ENCODE measurements around the gene LIME1.
"Not testable (repeated sequence)": the region's sequence is repeated elsewhere in the genome, so short reads cannot be mapped to it uniquely, and the experiment has no call there.

Gene LIME1

DNA sequence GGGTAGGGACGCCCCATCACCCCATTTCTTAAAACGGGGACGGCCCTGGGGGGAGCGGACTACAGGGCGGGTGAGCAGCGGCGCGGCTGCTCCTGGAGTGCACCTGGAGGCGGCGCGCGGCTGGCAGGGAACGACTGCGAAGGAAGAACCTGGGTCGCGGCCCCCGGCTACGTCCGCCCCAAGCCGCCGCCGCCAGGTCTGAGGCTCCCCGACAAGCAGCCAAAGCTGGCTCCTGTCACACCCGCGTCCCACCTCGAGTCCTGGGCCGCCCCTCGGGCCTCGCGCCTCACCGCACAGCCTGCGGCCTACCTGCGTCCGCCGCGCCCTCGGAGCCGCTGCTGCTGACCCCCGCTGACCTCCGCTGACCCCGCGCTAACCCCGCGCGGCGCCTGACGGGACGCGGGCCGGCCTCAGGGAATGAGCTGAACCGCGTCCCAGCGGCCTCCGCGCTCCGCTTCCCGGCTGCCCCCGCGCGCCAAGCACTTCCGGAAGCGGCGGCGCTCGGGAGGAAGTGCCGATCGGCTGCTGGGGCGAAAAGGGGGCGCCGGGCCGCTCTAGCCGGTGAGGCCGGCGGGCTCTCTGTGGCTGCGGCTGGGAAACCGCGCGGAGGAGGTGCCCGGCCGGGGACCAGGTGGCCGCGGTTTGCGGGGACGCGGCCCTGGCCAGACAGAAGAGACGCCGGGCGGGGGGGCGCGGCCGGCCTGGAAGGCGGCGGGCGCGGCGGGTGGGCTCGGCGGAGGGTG lies 28.7 kb upstream of the LIME1 start, which contains the start of the genes ARFRP1 and ZGPAT:
ARFRP1 (minus strand) TSS at position 419 of the 743 bp plus-strand sequence. CDS start 885 bp downstream, outside the sequence.
ZGPAT (plus strand) TSS at position 482 of the 743 bp plus-strand sequence. CDS start 542 bp downstream, outside the sequence.
- peak; percentile 71 to 80 (median 75) for DNase-seq (ENCODE audit: low read depth in 3 of 3, low spot score in 1 of 3)

DNA sequence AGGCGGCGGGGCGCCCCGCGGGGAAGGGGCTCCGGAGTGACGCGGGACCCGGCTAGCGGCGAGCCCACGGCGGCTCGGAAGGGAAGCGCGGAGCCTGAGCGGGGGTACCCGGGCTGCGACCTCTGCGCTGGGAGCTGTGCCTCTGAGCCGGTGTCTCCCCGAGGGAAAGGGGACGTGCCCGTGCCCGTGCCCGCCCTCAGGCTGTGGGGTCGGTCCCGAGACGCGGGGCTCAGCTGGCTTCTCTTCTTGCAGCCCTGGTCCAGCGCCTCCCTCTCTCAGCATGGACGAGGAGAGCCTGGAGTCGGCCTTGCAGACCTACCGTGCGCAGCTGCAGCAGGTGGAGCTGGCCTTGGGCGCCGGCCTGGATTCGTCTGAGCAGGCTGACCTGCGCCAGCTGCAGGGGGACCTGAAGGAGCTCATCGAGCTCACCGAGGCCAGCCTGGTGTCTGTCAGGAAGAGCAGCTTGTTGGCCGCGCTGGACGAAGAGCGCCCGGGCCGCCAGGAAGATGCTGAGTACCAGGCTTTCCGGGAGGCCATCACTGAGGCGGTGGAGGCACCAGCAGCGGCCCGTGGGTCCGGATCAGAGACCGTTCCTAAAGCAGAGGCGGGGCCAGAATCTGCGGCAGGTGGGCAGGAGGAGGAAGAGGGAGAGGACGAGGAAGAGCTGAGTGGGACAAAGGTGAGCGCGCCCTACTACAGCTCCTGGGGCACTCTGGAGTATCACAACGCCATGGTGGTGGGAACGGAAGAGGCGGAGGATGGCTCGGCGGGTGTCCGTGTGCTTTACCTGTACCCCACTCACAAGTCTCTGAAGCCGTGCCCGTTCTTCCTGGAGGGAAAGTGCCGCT lies 27.9 kb upstream of the LIME1 start:
- DNase-seq (ENCODE audit: low read depth in 3 of 3, low spot score in 1 of 3), result no peak

- DNase-seq (ENCODE audit: low read depth in 3 of 3, low spot score in 1 of 3), result no peak
These were observed 27.3 kb upstream of the LIME1 start for GRCh38 chr20:63709149-63709527.

- no peak for DNase-seq (ENCODE audit: low read depth in 3 of 3, low spot score in 1 of 3)
These were observed 25.3 kb upstream of the LIME1 start for GRCh38 chr20:63711085-63711645.

GRCh38 chr20:63712191-63712590 lies 24.3 kb upstream of the LIME1 start:
- no peak for DNase-seq (ENCODE audit: low read depth in 3 of 3, low spot score in 1 of 3)

DNA sequence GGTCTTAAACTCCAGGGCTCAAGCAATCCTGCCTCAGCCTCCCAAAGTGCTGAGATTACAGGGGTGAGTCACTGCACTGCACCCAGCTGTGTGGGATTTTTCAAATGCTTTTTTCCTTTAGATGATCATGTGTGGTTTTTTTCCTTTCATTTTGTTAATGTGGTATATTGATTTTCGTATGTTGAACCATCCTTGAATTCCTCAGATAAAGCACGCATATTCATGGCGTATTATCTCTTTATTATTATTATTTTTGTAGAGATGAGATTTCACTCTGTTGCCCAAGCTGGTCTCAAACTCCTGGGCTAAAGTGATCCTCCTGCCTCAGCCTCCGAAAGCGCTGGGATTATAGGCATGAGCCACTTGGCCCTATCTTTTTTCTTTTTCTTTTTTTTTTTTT lies 21.6 kb upstream of the LIME1 start:
- no peak for DNase-seq (ENCODE audit: low read depth in 3 of 3, low spot score in 1 of 3)

DNA sequence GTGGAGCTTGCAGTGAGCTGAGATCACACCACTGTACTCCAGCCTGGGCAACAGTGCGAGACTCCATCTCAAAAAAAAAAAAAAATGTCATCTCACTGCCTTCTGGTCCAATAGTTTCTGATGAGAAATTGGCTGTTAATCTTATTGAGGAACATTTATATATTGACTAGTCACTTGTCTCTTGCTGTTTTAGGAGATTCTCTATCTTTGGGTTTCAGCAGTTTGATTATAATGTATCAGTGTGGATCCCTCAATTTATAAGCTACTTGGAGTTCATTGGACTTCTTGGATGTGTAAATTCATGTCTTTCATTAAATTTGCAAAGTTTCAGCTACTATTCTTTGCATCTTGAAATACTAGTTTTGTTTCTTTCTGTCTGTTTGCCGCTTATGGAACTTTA lies 17.5 kb upstream of the LIME1 start:
- no peak for DNase-seq (ENCODE audit: low read depth in 3 of 3, low spot score in 1 of 3)

- DNase-seq (ENCODE audit: low read depth in 3 of 3, low spot score in 1 of 3), result not testable (repeated sequence)
These were observed 13.4 kb upstream of the LIME1 start for GRCh38 chr20:63722967-63723622.

DNA sequence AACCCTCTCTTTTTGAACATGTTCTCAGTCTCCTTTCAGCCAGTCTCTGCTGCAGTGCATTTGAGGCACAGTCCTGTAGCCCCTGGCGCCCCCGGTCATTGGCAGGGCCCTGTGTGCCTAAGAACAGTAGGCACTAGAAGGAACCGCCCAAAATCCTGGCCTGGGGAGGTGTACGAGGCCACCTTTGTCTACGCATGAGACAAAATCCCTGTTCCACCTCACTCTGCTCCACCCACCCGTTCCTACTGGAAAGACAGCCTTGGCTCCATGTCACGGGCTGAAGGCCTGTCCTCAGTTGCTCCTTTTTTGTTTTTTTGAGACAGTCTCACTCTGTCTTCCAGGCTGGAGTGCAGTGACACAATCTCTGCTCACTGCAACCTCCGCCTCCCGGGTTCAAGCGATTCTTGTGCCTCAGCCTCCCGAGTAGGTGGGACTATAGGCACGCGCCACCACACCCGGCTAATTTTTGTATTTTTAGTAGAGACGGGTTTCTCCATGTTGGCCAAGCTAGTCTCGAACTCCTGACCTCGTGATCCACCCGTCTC lies 6.2 kb upstream of the LIME1 start:
- DNase-seq (ENCODE audit: low read depth in 3 of 3, low spot score in 1 of 3), result not testable (repeated sequence)

GRCh38 chr20:63731410-63731809 lies 5.1 kb upstream of the LIME1 start:
- DNase-seq (ENCODE audit: low read depth in 3 of 3, low spot score in 1 of 3), result no peak

DNA sequence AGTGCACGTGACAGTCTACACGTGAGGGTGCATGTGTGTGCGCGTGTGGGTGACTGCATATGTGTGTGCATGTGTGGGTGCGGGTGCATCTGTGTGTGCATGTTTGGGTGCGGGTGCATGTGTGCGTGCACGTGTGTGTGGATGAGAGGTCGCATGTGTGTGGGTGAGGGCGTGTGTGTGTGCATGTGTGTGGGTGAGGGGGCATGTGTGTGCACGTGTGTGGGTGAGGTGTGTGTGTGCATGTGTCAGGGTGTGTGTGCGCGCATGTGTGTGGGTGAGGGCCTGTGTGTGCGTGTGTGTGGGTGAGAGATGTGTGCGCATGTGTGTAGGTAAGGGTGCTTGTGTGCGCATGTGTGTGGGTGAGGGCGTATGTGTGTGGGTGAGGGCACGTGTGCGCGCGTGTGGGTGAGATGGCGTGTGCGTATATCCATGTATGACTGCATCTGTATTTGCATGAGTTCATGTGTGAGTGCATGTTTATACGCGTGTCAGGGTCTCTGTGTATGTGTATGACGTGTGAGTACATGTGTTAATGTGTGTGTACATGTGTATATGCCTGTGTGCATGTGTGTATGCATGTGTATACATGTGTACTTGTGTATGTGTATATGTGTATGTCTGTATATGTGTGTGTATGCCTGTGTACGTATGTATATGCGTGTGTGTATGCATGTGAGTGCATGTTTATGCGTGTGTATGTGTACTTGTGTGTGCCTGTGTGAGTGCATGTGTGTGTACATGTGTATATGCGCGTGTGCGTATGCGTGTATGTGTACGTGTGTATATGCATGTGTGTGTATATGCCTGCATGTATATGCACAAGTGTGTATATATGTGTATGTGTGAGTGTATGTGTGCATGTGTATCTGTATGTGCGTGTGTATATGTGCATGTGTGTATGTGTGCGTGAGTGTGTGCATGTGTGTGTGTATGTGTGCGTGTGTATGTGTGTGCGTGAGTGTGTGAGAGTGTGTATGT lies 4.1 kb upstream of the LIME1 start:
- DNase-seq (ENCODE audit: low read depth in 3 of 3, low spot score in 1 of 3), result no peak

DNA sequence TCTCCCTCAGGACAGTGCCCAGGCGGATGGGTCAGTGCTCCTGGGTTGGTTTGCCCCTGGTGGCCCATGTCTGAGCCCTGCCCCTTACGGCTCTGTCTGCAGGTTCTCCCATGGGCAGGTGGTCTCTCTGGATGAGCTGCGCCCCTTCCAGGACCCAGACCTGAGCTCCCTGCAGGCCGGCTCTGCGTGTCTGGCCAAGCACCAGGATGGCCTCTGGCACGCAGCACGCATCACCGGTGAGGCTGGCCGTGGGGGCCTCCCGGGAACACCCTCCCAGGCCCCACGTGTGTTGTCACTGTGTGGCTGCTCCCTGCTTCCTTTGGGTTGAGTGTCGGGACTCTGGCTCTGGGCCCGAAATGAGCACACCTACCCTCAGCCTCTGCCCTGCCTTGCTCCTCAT lies 3.3 kb upstream of the LIME1 start:
- DNase-seq (ENCODE audit: low read depth in 3 of 3, low spot score in 1 of 3), result no peak

DNA sequence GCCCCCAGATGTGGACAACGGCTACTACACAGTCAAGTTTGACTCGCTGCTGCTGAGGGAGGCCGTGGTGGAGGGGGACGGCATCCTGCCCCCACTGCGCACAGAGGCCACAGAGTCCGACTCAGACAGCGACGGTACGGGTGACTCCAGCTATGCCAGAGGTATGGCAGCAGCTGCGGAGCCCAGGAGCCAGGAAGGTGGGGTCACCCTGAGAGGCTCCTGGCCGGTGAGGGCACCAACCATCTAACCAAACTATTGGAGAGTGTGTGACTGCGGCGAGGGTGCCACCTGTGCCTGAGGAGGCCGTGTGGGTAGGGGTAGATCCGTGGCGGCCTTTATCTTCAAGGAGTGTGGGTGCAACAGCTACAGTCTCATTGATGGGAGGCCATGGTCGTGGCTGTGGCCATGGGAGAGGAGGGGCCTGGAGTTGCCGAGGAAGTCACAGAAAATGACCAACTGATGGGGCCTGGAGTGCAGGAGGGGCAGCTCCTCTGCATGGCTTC lies 2.8 kb upstream of the LIME1 start:
- DNase-seq (ENCODE audit: low read depth in 3 of 3, low spot score in 1 of 3), result no peak

DNA sequence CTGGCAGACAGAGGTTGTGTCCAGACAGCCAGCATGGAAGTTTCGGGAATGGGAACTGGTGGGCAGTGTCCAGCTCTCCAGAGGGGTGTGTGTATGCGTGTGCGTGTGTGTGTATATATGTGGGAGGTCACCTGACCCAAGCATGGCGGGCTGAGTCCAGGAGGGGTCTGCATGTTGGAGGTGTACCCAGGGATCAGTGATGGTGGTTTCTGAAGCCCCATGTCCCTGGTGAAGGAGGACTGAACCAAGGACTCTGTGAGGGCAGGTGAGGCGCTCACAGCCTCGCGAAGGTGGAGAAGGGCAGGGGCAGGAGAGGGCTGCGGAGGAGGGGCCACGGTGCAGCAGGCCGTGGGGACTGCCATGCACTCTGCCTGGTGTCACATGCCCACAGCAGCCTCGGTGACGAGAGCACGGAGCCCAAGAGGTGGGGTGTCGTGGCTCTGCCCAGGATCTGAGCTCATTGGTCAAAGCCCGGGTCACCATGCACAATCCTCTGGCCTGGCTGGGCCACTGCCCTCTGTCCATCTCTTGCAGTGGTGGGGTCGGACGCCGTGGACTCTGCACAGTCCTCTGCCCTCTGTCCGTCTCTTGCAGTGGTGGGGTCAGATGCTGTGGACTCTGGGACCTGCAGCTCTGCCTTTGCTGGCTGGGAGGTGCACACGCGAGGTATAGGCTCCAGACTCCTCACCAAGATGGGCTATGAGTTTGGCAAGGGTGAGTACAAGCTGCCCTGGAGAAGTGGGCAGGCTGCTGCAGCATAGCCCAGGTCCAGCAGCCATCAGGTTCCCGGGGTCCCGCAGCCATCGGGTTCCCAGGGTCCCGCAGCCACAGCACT lies 2.1 kb upstream of the LIME1 start:
- DNase-seq (ENCODE audit: low read depth in 3 of 3, low spot score in 1 of 3), result no peak

DNA sequence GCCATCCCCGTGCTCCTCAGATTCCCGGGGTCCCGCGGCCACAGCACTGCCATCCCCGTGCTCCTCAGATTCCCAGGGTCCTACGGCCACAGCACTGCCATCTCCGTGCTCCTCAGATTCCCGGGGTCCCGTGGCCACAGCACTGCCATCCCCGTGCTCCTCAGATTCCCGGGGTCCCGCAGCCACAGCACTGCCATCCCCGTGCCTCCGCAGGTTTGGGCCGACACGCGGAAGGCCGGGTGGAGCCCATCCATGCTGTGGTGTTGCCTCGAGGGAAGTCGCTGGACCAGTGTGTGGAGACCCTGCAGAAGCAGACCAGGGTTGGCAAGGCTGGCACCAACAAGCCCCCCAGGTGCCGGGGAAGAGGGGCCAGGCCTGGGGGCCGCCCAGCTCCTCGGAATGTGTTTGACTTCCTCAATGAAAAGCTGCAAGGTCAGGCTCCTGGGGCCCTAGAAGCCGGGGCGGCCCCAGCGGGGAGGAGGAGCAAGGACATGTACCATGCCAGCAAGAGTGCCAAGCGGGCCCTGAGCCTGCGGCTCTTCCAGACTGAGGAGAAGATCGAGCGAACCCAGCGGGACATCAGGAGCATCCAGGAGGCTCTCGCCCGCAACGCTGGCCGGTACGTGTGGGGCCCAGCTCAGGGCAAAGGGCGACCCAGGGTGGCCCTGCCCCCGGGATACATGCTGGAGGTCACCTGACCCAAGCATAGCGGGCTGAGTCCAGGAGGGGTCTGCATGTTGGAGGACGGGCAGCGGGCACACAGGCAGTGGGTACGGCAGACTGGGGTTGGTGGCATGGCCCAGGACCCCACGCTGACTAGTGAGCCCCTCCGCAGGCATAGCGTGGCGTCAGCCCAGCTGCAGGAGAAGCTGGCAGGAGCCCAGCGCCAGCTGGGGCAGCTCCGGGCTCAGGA lies 1.3 kb upstream of the LIME1 start:
- DNase-seq (ENCODE audit: low read depth in 3 of 3, low spot score in 1 of 3), result no peak

DNA sequence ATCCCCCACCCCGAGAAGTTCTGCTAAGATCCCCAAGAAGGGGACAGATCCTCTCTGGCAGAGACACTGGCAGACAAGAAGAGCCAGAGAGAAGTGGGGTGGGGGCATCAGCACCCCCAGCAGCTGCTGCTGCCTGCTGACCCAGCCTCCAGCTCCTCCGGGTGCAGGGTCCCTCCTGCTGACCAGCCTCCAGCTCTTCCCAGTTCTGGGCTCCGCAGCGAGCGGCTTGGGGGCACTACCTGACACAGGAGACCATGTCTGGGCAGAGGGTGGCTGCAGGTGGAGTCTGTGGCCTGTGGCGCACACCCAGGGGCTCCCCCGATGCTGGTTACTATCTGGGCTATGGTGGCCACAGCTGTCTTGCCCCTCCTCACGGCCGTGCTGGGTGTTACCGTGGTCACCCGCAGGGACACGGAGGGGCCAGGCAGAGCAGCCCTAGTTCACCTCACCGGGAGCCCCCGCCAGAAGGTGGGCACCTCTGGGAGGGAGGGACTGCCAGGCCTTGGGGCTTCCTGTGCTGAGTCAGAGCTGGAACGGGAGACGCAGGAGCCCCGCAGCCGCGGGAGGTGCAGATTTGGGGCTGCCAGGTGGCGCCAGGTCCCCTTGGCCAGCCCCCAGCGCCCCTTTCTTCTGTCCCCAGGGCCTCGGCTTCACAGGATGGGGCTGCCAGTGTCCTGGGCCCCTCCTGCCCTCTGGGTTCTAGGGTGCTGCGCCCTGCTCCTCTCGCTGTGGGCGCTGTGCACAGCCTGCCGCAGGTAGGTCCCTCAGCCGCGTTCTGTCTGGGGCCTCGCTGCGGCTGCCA lies 630 bp downstream of the LIME1 start:
- DNase-seq (ENCODE audit: low read depth in 3 of 3, low spot score in 1 of 3), result no peak

- DNase-seq (ENCODE audit: low read depth in 3 of 3, low spot score in 1 of 3), result no peak
These were observed 1.2 kb downstream of the LIME1 start for GRCh38 chr20:63737695-63737944.
